SK-N-SH (cell line): Measurements from ENCODE around the gene LSM3. TPM values are rescaled to one million over a fixed set of nuclear protein-coding genes. Genes with fewer than 3 reads are reported as not detected.

Experiments used
- CTCF ChIA-PET: fragments of 300-600, 350-600 bp; formaldehyde crosslinking; extraction: SDS; loops from one replicate; lab custom pipeline; 2021; lab: Yijun Ruan, JAX
- POLR2A ChIA-PET: fragments of 350-600 bp; sonication (Branson Sonifier 250); formaldehyde crosslinking; extraction: SDS; loops from one replicate; lab custom pipeline; 2020; ENCODE audit warnings: antibody characterized with exemption, inconsistent platforms; lab: Yijun Ruan, JAX
- DNase-seq: peaks from one replicate; pipeline ENCODE4 v3.0.0; 2012
- H2AFZ ChIP-seq: fragments of 200-600 bp; sonication (generic); 2 replicates; pipeline ENCODE4 v1.8.1; 2016; ENCODE audit warnings: antibody characterized with exemption, mild to moderate bottlenecking, low read depth
- H3F3A ChIP-seq: fragments of 200-600 bp; sonication (generic); replicated peaks from 2 replicates; pipeline ENCODE3; 2016; ENCODE audit warnings: antibody characterized with exemption, mild to moderate bottlenecking; ENCODE audit not compliant: insufficient read depth
- H3K27ac ChIP-seq, 2 experiments: fragments of 200-500 bp in 1 of 2; fragments of 200-600 bp in 1 of 2; sonication (Bioruptor generic) in 1 of 2; sonication (generic), shearing (Covaris generic) in 1 of 2; 2 replicates each; pipeline versions ENCODE4 v1.5.1 to v1.6.1; 2014 to 2016; ENCODE audit warnings: low read depth in 2 of 2, inconsistent platforms in 1 of 2, low read length in 1 of 2, mild to moderate bottlenecking in 1 of 2, mixed read lengths in 1 of 2
- H3K27me3 ChIP-seq: fragments of 200-600 bp; sonication (generic), shearing (Covaris generic); 2 replicates; pipeline ENCODE4 v1.6.1; 2016; ENCODE audit warnings: mixed run types; ENCODE audit not compliant: insufficient read depth
- H3K36me3 ChIP-seq, 2 experiments: fragments of 200-500 bp in 1 of 2; fragments of 200-600 bp in 1 of 2; sonication (Bioruptor generic) in 1 of 2; sonication (generic) in 1 of 2; replicated peaks in 1 of 2; 2 replicates each; pipeline versions ENCODE3 to v1.5.1; 2014 to 2016; ENCODE audit warnings: low read length in 1 of 2, mild to moderate bottlenecking in 1 of 2; ENCODE audit not compliant: insufficient read depth in 2 of 2, control insufficient read depth in 1 of 2
- H3K4me1 ChIP-seq, 2 experiments: fragments of 200-500 bp in 1 of 2; fragments of 200-600 bp in 1 of 2; sonication (Bioruptor generic) in 1 of 2; sonication (generic), shearing (Covaris generic) in 1 of 2; 2 replicates each; pipeline versions ENCODE4 v1.5.1 to v1.6.1; 2014 to 2016; ENCODE audit warnings: low read depth in 1 of 2, low read length in 1 of 2, mixed run types in 1 of 2; ENCODE audit not compliant: insufficient read depth in 2 of 2, control insufficient read depth in 1 of 2
- H3K4me2 ChIP-seq: fragments of 200-600 bp; sonication (generic), shearing (Covaris generic); 2 replicates; pipeline ENCODE4 v1.6.1; 2017; ENCODE audit warnings: mixed run types
- H3K4me3 ChIP-seq, 2 experiments: fragments of 200-500 bp in 1 of 2; fragments of 200-600 bp in 1 of 2; sonication (Bioruptor generic) in 1 of 2; sonication (generic), shearing (Covaris generic) in 1 of 2; 2 replicates each; pipeline versions ENCODE4 v1.5.1 to v1.8.1; 2014 to 2016; ENCODE audit warnings: low read depth in 2 of 2, inconsistent platforms in 1 of 2, low read length in 1 of 2, mild to moderate bottlenecking in 1 of 2, mixed read lengths in 1 of 2, moderate library complexity in 1 of 2
- H3K79me2 ChIP-seq: fragments of 200-600 bp; sonication (generic); 2 replicates; pipeline ENCODE4 v1.8.1; 2017; ENCODE audit warnings: mild to moderate bottlenecking; ENCODE audit not compliant: insufficient read depth
- H3K9ac ChIP-seq: fragments of 200-600 bp; sonication (generic); 2 replicates; pipeline ENCODE4 v1.6.1; 2017; ENCODE audit warnings: mixed run types
- H3K9me2 ChIP-seq: fragments of 200-600 bp; sonication (generic); 2 replicates; pipeline ENCODE4 v1.6.1; 2017; ENCODE audit warnings: mixed run types
- H3K9me3 ChIP-seq: fragments of 200-600 bp; sonication (generic); 2 replicates; pipeline ENCODE4 v1.6.1; 2017; ENCODE audit warnings: mixed run types, mild to moderate bottlenecking, moderate library complexity
- H4K20me1 ChIP-seq: fragments of 200-600 bp; sonication (generic); 2 replicates; pipeline ENCODE4 v1.6.1; 2017; ENCODE audit warnings: mild to moderate bottlenecking, mixed run types; ENCODE audit not compliant: insufficient read depth
- CHD2 ChIP-seq: fragments of 150-350 bp; IDR thresholded peaks from 2 replicates; pipeline ENCODE4 v1.6.1; 2018; ENCODE audit warnings: low read length; ENCODE audit not compliant: partially characterized antibody
- EP300 ChIP-seq, 2 experiments: IDR thresholded peaks; 2 replicates each; pipeline versions ENCODE4 v1.4.0 to v1.6.1; 2012; ENCODE audit warnings: borderline replicate concordance in 1 of 2, low read depth in 1 of 2, low read length in 1 of 2
- EZH2phosphoT487 ChIP-seq: fragments of 200-600 bp; sonication (generic); IDR thresholded peaks from 2 replicates; pipeline ENCODE4 v1.6.1; 2017; ENCODE audit warnings: low read depth, mixed run types, mild to moderate bottlenecking, antibody characterized with exemption, moderate library complexity, borderline replicate concordance
- FOSL2 ChIP-seq: IDR thresholded peaks from 2 replicates; pipeline ENCODE4 v1.4.0; 2012; ENCODE audit warnings: low read depth, mild to moderate bottlenecking, moderate library complexity, borderline replicate concordance
- FOXJ3 ChIP-seq: sonication (generic); formaldehyde crosslinking; IDR thresholded peaks from 2 replicates; pipeline ENCODE4 v1.5.1; 2020; ENCODE audit warnings: mild to moderate bottlenecking, missing genetic modification reagents
- GATA2 ChIP-seq: sonication (generic); formaldehyde crosslinking; IDR thresholded peaks from 2 replicates; pipeline ENCODE4 v1.5.0; 2020; ENCODE audit warnings: mild to moderate bottlenecking, missing genetic modification reagents
- MEF2A ChIP-seq: IDR thresholded peaks from 2 replicates; pipeline ENCODE4 v1.4.0; 2012; ENCODE audit warnings: low read depth, borderline replicate concordance
- NFIC ChIP-seq: IDR thresholded peaks from 2 replicates; pipeline ENCODE4 v1.4.0; 2012; ENCODE audit warnings: borderline replicate concordance
- RFX5 ChIP-seq: IDR thresholded peaks from 2 replicates; pipeline ENCODE4 v1.6.1; 2012; ENCODE audit warnings: mild to moderate bottlenecking, improper control_type of control experiment, low read length
- SIN3A ChIP-seq: IDR thresholded peaks from 2 replicates; pipeline ENCODE4 v1.6.1; 2012; ENCODE audit warnings: low read depth, mild to moderate bottlenecking, low read length, moderate library complexity, borderline replicate concordance
- TCF12 ChIP-seq: IDR thresholded peaks from 2 replicates; pipeline ENCODE4 v1.4.0; 2012
- TEAD4 ChIP-seq: IDR thresholded peaks from 2 replicates; pipeline ENCODE4 v1.4.0; 2012; ENCODE audit warnings: mild to moderate bottlenecking, borderline replicate concordance; ENCODE audit not compliant: insufficient read depth
- WGBS: methylation state at CpG from one replicate; pipeline ENCODE4 v1.1.6; 2017; ENCODE audit warnings: low lambda C conversion rate; 5-methylcytosine and 5-hydroxymethylcytosine counted together
- polyA plus RNA-seq, 3 experiments: library from polyadenylated mRNA; depleted of rRNA; stranded (reverse); fragments of >200 nt; gene quantifications; 2 replicates each; pipeline ENCODE4 v1.2.3, GENCODE V29; 2012
- TF ChIP-seq, protein P1 (sequence below): IDR thresholded peaks from 2 replicates; pipeline ENCODE4 v1.4.0; 2012; ENCODE audit warnings: low read depth
- TF ChIP-seq, protein P2 (sequence below): IDR thresholded peaks from 2 replicates; pipeline ENCODE4 v1.6.1; 2012; ENCODE audit warnings: mild to moderate bottlenecking, low read depth, low read length, moderate library complexity
- TF ChIP-seq, protein P3 (sequence below): fragments of 150-350 bp; IDR thresholded peaks from 2 replicates; pipeline ENCODE4 v1.6.1; 2017; ENCODE audit warnings: antibody characterized with exemption, low read length, low read depth, borderline replicate concordance

The LSM3 gene
- polyA plus RNA-seq, 1 of the 3 experiments (the other 2 are of a cell fraction), result 5.1 TPM

DNA sequence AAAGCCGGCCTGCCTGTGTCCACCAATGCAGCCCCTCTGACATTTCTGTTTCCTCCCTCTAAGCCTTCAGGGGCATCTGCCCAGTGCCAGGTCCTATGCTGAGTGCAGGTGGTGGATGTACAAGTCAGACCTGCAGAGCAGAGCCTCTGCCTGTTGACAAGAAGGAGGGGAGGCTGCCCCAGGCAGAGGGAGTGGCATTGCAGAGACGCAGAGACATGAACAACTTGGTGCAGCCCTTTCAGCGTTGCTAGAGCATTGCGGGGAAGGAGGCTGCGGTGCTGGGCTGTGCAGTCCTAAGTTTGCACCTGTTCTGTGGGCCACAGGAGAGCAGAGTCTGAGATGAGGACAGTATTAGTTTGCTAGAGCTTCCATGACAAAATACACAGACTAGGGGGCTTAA, 65.2 kb downstream of the LSM3 start:
- Histone ChIP-seq H3K9ac (no peak overlapping the region), H3F3A (no peaks in the 10 kb centered on the region), H3K27ac (no peak overlapping the region), H3K4me1 (no peaks in the 10 kb centered on the region), H3K9me2 (no peaks in the 10 kb centered on the region), H3K9me3 (no peaks in the 10 kb centered on the region), H3K27me3 (peaks cover 7% of the 10 kb centered on the region; the same call in 1 of the 2 replicates), H3K36me3 (no peaks in the 10 kb centered on the region), H2AFZ (no peak overlapping the region), H4K20me1 (no peaks in the 10 kb centered on the region), H3K4me2 (no peak overlapping the region), H3K4me3 (no peak overlapping the region), H3K79me2 (no peaks in the 10 kb centered on the region)
- WGBS, result 81% methylated on average over 5 of the region's 5 CpGs
- no peak for DNase-seq
- ChIA-PET CTCF (interaction anchor here (2.1 kb wide), 1 partner anchor 40 kb away, joined by 7 read pairs; no protein-coding TSS in a partner anchor), POLR2A (interaction anchor here (0.6 kb wide), 1 partner anchor 161 kb away, joined by 4 read pairs; no protein-coding TSS in a partner anchor)
- no peak for TF ChIP-seq MEF2A
- no peak for TF ChIP-seq FOSL2
- TF ChIP-seq GATA2, result no peak
- TF ChIP-seq TCF12, result no peak
- TF ChIP-seq, protein P1, sequence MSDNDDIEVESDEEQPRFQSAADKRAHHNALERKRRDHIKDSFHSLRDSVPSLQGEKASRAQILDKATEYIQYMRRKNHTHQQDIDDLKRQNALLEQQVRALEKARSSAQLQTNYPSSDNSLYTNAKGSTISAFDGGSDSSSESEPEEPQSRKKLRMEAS, result no peak
- TF ChIP-seq RFX5, result no peak
- TF ChIP-seq EP300 (IDR thresholded peaks at IDR 0.05; ENCODE audit: borderline replicate concordance in 1 of 2, low read depth in 1 of 2, low read length in 1 of 2), result no peak
- TF ChIP-seq, protein P2, sequence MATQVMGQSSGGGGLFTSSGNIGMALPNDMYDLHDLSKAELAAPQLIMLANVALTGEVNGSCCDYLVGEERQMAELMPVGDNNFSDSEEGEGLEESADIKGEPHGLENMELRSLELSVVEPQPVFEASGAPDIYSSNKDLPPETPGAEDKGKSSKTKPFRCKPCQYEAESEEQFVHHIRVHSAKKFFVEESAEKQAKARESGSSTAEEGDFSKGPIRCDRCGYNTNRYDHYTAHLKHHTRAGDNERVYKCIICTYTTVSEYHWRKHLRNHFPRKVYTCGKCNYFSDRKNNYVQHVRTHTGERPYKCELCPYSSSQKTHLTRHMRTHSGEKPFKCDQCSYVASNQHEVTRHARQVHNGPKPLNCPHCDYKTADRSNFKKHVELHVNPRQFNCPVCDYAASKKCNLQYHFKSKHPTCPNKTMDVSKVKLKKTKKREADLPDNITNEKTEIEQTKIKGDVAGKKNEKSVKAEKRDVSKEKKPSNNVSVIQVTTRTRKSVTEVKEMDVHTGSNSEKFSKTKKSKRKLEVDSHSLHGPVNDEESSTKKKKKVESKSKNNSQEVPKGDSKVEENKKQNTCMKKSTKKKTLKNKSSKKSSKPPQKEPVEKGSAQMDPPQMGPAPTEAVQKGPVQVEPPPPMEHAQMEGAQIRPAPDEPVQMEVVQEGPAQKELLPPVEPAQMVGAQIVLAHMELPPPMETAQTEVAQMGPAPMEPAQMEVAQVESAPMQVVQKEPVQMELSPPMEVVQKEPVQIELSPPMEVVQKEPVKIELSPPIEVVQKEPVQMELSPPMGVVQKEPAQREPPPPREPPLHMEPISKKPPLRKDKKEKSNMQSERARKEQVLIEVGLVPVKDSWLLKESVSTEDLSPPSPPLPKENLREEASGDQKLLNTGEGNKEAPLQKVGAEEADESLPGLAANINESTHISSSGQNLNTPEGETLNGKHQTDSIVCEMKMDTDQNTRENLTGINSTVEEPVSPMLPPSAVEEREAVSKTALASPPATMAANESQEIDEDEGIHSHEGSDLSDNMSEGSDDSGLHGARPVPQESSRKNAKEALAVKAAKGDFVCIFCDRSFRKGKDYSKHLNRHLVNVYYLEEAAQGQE, result no peak
- TF ChIP-seq CHD2, result no peak
- TF ChIP-seq NFIC, result no peak
- no peak for TF ChIP-seq TEAD4
- no peak for TF ChIP-seq FOXJ3
- no peak for TF ChIP-seq EZH2phosphoT487
- no peak for TF ChIP-seq SIN3A
- TF ChIP-seq, protein P3, sequence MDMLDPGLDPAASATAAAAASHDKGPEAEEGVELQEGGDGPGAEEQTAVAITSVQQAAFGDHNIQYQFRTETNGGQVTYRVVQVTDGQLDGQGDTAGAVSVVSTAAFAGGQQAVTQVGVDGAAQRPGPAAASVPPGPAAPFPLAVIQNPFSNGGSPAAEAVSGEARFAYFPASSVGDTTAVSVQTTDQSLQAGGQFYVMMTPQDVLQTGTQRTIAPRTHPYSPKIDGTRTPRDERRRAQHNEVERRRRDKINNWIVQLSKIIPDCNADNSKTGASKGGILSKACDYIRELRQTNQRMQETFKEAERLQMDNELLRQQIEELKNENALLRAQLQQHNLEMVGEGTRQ, result no peak
